ENCODE measurements around the gene OLA1.
A peak's percentile ranks its signal among the peaks of the same experiment; 100 is the strongest.

The OLA1 gene

DNA sequence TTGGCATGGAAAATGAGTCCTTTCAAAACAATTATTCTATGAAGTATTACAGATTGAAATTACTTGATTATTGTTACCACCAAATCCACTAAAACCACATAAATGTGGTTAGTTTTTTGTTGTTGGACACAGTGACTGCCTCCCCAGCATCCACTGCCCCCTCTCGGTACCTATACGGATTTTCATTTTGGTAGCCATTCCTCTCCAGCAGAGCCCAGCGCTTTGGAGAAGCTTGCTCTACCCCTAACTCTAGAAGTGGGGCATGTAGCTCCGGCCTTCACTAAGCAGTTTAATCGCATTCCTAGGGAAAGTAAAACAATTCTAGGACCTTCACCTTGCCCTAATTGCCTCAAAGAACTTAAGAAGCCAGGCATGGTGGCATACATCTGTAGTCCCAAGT lies 24.2 kb downstream of the OLA1 start:
- DNase-seq, result no peak

DNA sequence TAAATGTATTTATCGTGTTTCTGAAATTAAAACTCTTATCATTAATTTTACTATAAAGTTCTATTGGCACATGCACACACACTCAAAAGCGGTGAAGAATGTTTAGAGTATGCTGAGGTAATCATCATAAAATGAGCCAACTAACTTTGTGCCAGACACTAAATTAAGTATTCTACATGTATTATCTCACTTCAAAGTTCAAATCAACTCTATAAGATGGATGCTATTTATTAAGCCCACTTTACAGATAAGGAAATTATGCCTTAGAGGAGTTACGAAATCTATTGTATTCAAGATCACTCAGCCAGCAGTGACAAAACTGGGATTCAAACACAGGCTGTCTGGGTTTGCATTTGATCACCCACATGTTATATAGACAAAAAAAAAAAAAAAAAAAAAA lies 24.9 kb downstream of the OLA1 start:
- no peak for DNase-seq

DNA sequence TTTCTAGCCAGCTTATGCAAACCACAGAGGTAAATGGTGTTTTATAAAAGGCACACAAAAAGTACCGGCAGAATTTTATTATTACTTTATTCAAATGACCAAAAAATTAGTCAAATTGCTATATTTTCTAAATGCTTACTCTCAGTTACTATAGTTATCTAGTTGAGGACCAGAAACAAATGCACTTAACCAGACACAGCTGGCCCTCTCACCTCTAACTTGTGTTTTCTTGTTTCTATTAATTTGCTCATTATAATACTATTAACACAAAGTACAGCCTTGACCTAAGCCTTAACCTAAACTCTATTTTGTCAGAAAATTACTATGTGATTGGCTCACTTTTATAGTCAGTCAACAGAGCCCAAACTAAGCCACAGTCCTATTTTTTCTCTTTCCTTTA lies 26.2 kb downstream of the OLA1 start:
- no peak for DNase-seq

DNA sequence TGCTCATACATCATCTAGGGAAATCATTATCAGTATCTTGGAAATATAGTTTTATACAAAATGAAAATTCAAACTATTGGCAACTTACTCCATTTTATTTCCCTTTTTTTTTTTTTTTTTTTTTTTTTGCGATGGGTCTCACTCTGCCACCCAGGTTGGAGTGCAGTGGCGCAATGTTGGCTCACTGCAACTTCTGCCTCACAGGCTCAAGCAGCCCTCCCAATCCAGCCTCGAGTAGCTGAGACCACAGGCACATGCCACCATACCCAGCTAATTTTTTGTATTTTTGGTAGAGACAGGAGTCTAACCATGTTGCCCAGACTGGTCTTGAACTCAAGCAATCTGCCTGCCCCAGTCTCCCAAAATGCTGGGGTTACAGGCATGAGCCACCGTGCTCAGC lies 29.0 kb downstream of the OLA1 start:
- DNase-seq, result no peak

DNA sequence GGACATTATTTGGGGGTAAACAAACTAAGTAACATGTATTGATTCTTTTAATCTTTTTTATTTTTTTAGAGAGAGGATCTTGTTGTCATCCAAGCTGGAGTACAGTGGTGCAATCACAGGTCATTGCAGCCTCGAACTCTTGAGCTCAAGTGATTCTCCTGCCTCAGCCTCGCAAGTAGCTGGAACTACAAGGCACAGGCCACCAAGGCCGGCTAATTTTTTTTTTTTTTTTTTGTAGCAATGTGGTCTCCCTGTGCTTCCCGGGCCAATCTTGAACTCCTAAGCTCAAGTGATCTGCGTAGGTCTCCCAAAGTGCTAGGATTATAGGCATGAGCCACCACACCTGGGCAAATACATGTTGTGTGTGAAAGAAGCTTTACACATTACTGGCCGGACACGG lies 29.6 kb downstream of the OLA1 start:
- DNase-seq, result peak; percentile 66

DNA sequence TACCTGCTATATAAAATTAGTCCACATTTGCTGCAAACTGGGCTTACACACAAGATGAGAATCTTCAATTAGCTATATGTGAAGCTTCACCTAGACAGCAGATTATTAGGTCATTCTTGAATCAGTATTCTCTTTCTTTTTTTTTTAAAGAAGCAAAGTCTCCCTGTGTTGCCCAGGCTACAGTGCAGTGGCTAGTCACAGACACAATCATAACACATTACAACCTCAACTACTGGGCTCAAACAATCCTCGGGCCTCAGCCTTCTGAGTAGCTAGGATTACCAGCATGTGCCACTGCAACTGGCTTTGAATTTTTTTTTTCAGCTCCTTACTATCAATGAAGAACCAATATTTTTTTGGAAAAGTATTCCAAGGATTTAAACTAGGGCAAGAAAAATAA lies 30.5 kb downstream of the OLA1 start:
- peak; percentile 72 for DNase-seq

DNA sequence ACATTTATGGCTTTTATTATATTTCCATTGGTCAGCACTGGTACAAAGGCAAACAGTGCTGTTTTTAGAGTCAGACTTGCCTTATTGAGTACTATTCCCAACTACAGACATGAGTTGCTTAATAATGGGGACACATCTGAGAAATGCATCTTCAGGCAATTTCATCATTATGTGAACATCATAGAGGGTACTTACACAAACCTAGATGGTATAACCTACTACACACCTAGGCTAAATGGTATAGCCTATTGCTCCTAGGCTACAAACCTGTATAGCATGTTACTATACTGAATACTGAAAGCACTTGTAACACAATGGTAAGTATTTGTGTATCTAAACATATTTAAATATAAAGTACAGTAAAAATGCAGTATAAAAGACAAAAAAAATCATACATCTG lies 36.4 kb downstream of the OLA1 start:
- no peak for DNase-seq

DNA sequence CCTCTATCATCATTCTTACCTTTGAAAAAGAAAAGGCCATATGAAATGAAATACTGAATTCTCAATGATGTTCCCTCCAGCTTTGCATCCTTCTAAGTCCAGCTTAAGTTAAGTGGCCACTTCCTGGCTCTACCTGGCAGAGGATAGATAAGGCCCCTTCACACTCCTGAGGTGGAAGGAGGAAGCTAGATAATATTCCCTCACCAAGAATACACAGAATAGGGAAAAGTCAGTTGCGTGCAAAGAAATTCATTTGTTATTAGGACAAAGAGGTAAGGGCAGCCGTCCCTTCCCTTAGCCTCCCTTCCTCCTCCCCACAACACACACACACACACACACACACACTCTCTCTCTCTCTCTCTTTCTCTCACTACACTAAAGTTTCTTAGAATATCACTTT lies 37.5 kb downstream of the OLA1 start:
- peak; percentile 10 for DNase-seq

DNA sequence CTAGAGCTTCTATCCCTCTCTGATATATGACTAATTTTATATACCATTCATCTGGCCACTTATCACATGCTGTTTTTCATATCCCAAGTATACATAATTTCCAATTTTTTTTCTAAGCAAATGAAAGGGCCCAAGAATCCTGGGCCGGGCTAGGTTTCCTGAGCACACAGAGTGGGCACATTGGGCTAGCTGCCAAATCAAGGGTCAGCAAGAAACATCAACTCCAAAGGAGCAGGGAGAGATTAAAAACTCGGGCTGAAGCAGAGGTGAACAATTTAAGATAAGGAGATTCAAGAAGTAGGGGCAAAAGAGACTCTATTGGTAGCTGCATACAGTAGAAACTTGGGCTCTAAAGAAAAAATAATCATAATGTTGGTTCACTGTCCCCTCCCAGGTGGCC lies 39.0 kb downstream of the OLA1 start:
- DNase-seq, result no peak

DNA sequence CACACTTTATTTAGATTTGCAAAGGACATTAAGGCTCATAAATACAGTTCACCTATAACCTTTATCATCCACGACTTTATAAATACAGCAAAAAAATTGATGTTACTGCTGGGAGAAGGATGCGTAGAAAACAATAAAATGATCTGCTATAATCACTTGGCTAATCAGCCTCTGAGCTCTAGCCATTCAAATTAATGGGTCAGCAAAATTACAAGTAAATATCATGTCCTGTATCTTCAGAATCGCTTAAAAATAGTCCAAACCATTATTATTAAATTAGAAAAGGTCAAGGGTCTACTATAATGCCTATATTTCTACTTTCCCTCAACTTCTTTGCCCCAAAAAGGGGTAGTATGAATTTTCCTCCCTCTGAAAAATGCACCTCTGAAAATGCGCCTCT lies 40.3 kb downstream of the OLA1 start:
- DNase-seq, result no peak

DNA sequence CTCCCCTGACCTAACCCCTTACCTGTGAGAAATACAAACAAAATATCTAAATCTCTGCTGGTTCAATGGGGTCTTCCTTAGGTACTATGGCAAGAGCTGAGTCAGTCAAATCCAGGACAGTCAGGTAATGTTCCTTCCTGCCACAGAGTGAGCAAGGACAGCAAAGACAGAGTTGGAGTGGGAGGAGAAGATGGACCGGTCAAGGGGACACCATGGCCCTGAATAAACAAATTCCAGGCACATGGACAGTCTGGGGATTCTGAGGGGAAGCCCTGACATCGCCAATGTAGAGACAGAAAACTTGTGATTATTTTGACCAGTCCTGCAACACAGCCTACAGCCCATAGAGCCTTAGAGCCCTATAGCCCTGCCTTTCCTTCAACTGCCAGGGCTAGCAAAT lies 42.8 kb downstream of the OLA1 start:
- no peak for DNase-seq

DNA sequence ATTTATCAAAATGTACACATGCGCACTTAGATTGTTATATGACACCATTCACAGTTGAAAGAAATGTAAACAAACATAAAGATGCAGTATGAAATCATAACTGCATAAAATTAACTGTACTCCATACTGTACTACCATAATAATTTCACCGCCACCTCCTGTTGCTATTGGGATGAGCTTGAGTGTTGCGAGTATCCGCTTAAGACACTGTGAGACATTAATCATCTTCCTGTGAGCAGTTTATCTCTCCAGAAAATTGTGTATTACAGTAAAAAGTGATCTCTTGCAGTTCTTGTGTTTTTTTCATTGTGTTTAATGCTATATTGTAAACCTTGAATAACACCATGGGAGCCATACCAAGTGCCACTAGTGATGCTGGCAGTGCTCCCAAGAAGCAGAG lies 46.1 kb downstream of the OLA1 start:
- no peak for DNase-seq

DNA sequence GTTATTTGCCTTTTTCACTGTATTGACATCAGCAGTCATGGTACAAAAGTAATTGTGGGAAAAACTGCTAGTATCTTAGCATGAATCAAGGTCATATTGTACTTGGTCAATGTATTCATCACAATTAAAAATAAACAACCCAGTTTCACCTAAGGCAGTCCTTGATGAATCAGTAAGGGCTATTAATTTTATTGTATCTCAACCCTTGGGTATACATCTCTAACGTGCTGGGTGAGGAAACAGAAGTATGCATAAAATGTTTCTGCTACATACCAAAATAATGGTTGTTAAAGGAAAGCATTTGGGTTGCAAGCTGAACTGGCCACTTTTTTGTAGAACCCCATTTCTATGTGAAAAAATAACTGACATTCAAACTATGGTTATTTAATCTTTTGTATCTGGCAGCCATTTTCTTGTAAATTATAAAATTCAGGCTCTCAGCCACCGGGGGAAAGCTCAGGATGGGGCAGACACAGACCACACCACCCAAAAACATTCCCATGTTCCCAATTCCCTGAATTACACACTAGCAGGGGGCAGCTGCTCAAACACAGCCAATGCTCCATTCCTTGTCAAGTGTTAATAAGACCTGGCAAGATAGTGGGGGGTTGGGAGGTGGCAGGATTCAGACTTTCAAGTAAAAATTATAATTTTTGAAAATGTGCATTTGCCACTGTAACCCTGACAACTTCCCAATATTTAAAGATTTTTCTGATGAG lies 49.3 kb downstream of the OLA1 start:
- no peak for DNase-seq

DNA sequence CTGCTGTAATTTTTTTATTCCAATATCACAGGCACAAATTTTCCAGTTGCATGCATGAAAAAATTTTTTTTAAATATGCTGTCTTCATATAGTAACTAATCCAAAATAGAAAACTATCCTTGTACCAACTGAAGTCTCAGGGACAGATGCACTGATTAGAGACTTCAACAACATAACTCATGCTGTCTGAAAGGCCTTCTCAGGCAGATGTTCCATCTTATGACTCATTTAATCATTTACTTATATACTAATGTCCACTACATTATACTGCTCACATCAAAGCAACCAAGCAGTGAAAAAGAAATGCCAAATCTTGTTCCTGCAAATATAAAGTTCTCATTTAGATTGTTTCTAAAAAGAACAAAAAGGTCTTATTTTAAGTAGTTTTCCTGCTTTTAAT lies 53.1 kb downstream of the OLA1 start:
- peak; percentile 19 for DNase-seq

DNA sequence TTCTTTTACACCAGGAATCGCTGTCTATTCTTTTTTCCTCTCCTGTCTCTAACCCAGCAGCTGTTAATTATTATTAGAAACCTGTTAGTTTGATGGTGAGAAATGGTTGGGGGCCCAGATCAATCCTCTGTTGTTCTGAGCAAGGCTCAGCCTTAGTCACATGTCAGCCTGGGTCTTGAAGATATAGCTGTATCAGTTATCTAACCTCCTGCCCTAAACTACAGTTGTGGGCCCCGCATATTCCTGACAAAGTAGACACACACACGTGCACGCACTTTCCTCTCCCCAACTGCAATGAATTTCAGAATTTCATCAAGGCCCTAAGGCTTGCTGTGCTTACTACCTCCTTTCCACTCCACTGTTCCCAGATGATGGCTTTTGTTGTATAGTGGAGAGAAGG lies 54.6 kb downstream of the OLA1 start:
- no peak for DNase-seq

DNA sequence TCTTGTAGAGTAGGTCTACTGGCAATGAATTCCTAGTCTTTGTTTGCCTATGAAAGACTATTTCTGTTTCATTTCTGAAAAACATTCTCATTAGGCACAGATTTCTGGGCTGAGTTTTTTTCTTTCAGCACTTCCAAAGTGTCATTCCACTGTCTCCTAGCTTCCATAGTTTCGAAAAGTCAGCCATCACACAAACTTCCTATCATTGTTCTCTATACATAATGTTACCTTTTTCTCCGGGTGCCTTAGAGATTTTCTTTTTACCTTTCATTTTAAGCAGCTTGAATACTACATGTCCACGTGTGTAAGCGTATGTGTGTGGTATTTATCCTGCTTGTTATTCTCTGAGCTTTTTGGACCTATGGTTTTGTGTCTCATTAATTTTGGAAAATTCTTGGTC lies 55.7 kb downstream of the OLA1 start:
- DNase-seq, result no peak

DNA sequence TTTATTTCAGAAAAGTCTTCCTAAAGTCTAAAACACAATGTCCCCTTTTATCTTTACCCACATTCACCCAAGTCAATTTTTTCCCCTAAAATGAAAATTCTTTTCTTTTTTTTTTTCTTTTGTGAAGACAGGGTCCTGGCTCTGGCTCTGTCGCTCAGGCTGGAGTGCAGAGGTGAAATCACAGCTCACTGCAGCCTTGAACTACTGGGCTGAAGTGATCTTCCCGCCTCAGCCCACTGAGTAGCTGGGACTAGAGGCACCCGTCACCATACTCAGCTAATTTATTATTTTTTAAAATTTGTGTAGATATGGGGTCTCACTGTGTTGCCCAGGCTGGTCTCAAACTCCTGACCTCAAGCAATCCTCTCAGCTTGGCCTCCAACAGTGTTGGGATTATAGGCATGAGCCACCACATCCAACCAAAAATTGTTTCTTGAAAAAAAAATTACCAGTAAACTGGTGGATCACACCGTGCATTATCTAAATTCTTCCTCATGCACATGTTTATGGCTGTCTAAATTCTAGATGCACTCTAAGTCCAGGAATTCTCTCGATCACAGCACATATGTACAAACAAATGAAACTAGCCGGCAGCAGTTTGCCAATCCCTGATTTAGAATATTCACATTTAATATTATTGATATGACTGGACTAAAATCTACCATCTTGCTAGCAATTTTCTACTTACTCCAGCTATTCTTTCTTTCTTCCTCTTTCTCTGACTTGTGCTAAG lies 56.8 kb downstream of the OLA1 start:
- no peak for DNase-seq

DNA sequence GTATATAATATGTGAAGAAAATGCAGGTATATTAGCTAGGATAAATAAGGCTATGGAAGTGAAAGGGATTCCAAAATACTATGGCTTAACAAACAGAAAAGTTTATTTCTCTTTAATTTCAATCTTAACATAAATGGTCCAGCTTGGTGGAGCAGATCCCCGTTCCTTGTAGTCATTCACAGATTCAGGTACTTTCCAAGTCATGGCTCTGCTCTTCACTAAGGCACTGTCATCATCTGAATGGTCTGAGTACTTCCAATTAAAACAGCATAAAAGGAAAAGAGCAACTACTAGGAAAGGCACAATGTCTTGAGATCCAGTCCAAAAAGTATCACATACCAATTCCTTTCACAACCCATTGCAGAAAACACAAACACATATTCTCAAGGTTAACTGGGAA lies 63.4 kb downstream of the OLA1 start:
- DNase-seq, result no peak

DNA sequence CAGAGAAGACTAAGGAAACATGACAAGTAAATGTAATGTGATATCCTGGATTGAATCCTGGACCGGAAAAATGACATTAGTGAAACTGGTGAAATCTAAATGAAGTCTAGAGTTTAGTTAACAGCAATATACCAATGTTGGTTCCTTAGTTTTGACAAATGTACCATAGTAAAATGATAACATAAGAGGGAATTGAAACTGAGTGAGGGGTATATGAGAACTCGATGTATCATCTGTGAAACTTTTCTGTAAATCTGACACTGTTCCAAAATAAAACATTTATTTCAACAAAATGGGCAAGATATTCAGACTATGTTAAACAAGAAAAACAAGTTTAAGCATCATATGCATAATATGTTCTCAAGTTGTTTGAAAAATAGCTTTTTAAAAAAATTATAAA lies 63.8 kb downstream of the OLA1 start:
- no peak for DNase-seq

DNA sequence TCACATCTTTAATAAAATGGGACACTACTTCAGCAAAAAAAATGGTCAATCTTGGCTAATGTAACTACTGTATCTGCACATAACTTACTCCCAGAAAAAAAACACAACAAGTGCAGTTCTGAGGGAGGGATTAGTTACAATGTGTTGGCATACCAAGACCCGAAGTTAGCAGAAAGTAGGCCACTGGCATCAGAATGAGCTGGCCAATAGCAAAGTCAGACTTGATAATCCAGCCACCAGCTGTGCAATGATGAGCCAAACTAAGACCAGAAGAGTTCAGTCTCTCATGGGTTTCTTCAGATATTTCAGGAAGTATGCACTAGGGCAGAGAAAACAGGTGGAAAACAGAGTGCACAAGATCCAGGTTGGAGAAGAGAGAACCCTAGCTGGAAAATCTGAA lies 65.3 kb downstream of the OLA1 start:
- peak; percentile 6 for DNase-seq

DNA sequence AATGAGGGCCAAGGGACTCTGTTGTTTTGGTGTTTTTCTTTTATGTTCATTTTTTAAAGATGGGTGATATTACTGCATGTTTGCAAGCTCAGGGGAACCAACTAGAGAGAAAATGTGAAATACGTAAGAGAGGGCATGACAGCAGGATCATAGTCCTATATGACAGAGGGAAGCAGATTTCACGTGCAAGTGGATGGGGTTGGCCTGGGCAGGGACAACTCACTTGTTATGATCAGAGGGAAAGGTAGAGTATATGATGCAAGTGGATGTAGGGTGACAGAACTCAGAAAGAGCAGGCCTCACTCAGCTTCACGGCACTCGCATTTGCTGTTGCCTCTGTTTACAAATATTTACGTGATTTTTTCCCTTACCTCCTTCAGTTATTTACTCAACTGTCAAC lies 67.0 kb downstream of the OLA1 start:
- no peak for DNase-seq

DNA sequence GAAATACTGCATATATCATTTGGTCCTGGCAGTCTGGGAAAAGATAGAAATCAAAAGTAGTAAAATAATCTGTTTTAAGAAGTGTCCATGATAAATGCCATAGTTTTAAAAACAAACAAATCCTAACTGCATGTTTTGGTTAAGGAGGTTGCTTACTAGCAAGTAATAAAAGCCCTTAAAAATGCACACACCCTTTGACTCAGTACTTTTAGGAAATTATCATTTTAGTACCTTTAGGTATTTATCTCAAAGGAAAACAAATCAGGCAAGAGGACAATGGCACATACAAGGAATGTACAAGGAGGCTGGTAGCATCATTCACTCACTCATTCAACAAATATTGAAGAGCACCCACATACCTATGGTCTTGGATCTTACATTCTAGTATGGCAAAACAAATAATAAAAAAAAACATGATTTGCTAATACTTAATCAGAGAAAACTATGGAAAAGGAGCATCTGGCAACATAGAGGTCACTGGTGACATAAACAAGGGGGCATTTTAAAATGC lies 67.6 kb downstream of the OLA1 start:
- DNase-seq, result no peak

DNA sequence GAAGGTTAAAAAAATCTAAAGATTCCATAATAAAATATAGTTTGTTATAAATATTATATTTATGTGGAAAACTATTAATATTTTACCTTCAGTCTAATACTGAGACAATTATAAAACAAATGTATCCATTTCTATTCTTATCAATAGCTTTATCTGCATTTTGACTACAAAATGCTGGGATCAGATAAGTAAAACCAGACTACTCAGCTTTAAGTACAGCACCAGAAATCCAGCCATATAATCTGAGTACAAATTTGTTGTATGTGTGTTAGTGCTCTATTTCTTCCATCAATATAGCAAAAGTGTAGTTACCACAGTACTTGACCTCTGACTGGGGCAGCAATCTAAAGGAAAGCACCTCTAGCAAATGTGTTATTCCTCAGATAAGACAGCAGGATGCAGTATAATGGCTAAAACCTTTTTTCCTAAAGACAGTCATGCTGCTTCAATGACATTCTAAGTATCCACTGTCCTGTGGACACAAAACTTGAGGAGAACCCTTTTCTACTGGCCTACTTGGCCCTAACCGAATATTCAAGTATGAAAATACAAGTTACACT lies 68.1 kb downstream of the OLA1 start:
- peak; percentile 5 for DNase-seq

DNA sequence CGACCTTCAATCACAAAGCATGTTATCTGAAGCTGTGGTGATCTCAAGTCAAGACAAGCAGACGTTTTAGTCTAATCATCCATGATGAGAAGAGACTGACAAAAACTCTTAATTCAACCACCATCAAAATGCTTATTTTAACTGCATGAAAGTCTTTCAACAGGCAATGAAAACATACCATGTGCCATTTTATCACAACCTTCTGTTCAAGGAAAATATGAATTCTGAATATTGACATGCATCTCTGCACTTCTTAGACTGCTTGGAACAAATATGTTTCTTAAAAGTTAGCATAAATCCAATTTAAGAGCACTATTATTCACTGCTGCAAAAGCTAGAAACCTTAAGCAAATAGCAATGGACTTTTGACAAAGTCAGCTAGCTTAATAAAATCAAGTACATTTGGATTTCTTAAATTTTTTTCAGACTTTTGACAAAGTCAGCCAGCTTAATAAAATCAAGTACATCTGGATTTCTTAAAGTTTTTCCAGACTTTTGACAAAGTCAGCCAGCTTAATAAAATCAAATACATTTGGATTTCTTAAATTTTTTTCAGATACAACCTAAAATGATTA lies 70.9 kb downstream of the OLA1 start:
- no peak for DNase-seq

Data from NCI-H82 (cell line).